GM19239 (cell line): ENCODE results near the gene SPATA13.
"Not testable (repeated sequence)": the region's sequence is repeated elsewhere in the genome, so short reads cannot be mapped to it uniquely, and the experiment has no call there.

Experiments used
- DNase-seq: peaks from one replicate; pipeline ENCODE4 v3.0.0; 2011; ENCODE audit warnings: low spot score; ENCODE audit not compliant: insufficient read length
- FAIRE-seq: peaks from 2 replicates; lab custom pipeline; 2011; peaks lifted over from hg19 to GRCh38; lab: Jason Lieb, UNC

The SPATA13 gene

DNA sequence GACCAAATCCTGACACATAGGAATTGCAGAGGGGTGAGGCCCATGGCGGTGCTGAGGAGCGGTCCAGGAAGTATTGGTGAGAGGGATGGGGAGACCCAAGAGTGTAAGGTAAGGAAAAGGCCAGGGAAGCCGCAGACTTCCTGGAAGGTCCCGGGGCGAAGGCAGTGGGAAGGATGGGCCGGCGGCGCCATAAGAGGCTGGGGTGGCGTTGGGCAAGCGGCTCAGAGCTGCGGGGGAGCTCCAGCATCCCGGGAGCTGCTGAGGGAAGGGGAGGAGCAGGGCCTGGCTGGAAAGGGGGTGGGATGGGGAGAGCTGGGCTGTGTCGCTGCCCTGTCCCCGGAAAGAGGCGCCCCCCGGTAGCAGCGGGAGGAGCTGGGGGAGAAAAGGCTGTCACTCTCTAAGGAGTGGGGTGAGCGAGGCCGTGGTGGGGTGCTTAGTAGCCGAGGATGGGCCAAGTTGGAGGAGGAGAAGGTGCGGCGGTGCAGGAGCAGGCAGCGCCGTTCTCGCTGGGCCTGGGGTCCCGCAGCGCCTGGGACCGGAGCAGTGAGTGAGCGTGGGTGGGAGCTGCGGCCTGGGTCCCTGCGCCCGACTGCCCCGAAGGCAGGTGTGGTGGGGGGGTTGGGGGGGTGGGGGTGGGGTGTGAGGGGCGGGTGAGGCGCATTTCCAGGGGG is 179.6 kb downstream of the SPATA13 start:
- DNase-seq (no peak), FAIRE-seq (no peak)

DNA sequence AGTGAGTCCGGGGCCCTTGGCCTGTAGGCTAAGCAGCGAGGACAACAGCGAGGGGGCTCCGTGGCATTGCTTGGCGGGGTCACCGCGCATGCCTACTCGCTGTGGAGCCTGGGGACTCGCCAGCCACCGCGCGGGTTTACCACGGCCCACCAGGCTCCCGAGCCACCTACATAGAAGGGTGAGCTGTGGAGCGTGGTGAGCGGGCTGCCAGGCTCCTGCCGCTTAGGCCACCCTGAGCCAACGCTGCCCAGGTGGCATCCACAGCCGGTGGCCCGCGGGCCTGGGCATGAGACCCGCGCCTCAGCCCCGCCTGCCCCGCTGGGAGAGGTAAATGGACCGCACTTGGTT is 180.1 kb downstream of the SPATA13 start:
- DNase-seq (no peak), FAIRE-seq (no peak)

DNA sequence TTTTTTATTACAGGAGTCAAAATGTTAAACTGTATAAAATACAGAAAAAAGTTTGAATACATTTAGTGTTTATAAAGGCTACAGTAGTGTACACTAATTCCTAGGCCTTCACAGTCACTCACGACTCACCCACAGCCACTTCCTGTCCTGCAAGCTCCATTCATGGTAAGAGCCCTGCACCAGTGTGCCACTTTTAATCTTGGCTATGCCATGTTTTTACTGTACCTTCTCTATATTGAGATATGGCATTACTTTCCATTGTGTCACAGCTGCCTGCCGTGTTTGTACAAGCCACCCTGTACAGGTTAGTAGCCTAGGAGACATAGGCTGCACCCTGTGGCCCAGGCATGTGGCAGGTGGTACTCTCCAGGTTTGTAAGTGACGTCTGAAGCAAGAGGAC is 180.9 kb downstream of the SPATA13 start:
- FAIRE-seq (no peak), DNase-seq (no peak)

DNA sequence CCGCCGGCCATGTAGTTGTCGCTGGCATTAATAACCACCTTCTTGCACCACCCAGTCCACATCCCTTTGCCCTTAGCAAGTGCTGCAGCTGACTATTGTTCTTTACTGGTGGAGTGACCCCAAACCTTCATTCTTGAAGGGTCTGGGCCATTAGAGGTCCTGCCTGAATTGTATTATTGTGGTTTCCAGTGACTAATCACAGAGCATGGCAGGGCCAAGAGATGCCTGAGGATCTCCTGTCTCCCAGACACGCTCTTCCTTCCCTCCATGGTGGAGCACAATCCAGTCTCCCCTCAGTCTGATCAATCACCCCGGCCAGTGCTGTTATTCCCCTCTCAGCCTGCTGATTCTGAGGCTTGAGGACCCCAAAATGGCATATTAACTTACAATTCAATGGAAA is 187.9 kb downstream of the SPATA13 start:
- FAIRE-seq (no peak), DNase-seq (no peak)

DNA sequence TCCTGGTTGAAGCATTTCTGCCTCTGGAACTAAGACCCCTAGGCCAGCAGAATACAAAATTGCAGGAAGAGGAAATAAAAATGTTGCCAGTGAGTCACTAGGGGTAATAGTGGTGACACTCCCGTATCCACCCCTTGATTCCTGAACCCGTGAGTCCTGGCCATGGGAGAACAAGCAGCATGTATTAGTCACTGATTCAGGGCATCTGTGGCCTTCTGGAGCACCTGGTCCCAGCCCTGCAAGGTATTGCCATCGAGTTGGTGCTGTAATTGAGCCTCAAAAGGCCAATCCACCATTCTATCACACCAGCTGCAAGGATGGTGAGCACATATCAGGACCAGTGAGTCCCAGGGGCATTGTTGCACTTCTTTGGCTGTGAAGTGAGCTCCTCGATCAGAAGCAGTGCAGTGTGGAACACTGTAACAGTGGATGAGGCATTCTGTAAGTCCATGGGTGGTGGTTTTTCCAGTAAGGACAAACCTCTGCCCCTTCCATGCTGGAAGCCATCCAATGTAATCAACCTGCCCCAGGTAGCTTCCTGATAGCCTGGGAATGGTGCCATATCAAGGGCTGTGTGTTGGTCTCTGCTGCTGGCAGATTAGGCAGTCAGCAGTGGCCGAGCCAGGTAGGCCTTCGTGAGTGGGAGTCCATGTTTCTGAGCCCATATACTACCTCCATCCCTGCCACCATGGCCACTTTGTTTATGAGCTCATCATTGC is 188.4 kb downstream of the SPATA13 start:
- DNase-seq = no peak

DNA sequence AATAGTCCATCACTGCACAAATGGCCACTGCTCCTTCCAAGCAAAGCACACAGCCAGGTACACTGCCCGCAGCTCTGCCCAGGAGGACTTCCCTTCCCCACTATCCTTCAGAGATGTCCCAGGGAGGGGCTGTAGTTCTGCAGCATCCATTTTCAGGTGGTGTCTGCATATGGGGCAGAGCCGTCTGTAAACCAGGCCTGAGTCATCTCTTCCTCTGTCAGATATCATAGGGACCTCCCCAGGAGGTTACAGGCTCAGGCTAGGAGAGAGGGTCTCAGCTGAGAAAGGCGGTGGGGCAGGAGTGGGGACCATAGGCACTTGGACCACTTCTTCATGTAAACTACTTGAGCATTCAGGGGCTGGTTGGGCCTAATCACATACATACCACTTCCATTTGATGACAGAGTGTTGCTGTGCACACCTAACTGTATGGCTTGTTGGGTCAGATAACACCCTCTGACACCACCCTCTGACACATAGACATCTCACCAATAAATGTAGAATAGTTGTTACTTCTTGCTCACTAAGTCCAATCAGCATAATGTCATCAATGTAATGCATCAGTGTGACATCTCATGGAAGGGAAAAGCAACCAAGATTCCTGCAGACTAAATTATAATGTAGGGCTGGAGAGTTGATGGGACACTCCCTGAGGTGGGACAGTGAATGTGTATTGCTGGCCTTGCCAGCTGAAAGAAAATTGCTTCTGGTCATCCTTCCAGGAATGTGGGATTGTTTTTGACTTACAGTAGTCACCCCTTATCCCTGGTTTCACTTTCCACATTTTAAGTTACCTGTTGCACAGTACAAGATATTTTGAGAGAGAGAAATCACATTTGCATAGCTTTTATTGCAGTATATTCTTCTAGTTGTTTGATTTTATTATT is 189.5 kb downstream of the SPATA13 start:
- not testable (repeated sequence) for DNase-seq, FAIRE-seq

More for the DNA sequence above, 188.4 kb downstream of the SPATA13 start:
- FAIRE-seq = no peak

DNA sequence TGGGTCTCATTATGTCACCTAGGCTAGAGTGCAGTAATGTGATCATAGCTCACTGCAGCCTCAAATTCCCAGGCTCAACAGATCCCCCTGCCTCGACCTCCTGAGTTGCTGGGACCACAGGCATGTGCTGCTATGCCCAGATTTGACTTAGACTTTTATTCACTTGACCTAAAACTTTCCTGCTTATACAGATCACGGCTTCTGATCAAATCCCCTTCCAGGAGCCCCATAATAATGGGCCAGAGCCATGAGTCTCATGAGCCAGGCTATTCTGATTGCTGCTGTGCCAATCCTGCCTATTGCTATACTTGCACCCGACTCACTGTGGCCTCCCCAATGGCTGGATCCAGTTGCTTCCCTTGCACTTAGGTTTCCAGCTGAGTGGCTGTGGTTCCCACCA is 190.9 kb downstream of the SPATA13 start:
- FAIRE-seq (no peak), DNase-seq (no peak)

DNA sequence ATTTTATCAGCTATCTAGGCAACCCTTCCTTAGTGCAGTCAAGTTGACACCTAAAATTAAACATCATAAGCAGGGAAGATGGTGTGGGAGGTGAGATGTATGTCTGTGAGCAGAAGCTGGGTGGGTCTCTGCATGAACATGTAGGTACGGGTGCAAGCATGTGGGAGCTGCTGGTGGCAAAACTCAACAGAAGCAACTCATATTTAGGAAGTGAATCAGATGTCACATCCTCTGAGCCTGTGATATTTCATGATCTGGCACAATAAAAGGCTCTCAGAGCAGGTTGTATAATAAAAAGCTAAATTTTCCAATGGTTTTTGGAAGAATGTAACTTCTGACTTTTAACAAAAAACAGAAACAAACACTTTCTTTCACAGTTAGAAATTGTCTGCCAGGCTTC is 193.2 kb downstream of the SPATA13 start:
- FAIRE-seq (no peak), DNase-seq (no peak)

DNA sequence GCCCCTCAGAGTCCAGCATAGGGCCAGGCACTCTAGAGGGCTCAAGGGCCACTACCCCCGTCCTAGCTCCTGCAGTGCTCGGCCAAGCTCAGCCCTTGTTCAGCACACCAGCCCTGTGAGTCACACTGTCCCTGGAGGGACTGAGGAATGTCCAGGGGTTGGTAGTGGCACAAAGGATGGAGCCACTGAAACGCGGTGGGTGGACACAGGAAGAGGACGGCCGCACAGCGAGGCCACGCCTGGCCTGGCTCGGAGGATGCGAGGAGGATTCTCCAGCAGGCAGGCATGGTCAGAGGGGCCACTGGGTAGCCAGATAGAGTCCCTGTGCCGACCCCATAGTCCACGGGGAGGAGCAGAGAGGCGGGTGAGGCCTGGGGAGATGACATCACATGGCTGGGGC is 194.6 kb downstream of the SPATA13 start:
- FAIRE-seq (no peak), DNase-seq (no peak)

DNA sequence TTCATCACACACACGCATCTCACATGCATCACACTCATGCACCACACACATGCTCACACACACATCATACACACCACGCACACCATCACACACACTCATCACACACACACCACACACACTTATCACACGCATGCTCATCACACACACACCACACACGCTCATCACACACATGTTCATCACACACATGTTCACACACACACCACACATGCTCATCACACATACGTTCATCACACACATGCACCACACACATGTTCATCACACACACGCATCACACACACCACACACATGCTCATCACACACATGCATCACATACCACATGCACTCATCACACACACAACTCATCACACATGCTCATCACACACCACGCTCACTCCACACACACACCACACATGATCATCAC is 195.8 kb downstream of the SPATA13 start:
- DNase-seq (no peak), FAIRE-seq (no peak)
